GM23338 (cell line): ENCODE measurements around the gene GPBP1L1.

Experiments
- CREB1 ChIP-seq: fragments of 250-450 bp; sonication (Bioruptor Pico); IDR thresholded peaks from 2 replicates; pipeline ENCODE4 v1.5.0; 2020; ENCODE audit warnings: low read depth, mild to moderate bottlenecking, moderate library complexity
- EZH2 ChIP-seq: fragments of 200-600 bp; sonication (generic); IDR thresholded peaks from one replicate; pipeline ENCODE4 v1.8.0; 2017; ENCODE audit warnings: antibody characterized with exemption, mild to moderate bottlenecking, low read depth; ENCODE audit not compliant: unreplicated experiment
- EZH2phosphoT487 ChIP-seq: fragments of 200-600 bp; sonication (generic); IDR thresholded peaks from one replicate; pipeline ENCODE4 v1.8.1; 2018; ENCODE audit warnings: antibody characterized with exemption; ENCODE audit not compliant: unreplicated experiment
- JUNB ChIP-seq: IDR thresholded peaks from one replicate; pipeline ENCODE4 v1.6.1; 2016; ENCODE audit warnings: antibody characterized with exemption; ENCODE audit not compliant: unreplicated experiment
- POLR2AphosphoS5 ChIP-seq: IDR thresholded peaks from 2 replicates; pipeline ENCODE4 v1.6.1; 2016; ENCODE audit warnings: antibody characterized with exemption, low read depth
- TF ChIP-seq, protein P1 (sequence below), 2 experiments: fragments of 200-600 bp in 1 of 2; sonication (generic) in 1 of 2; conservative IDR thresholded peaks; 2 replicates each; pipeline versions ENCODE4 v1.5.1 to v1.6.1; 2016 to 2017; ENCODE audit warnings: antibody characterized with exemption in 2 of 2, low read depth in 2 of 2, mild to moderate bottlenecking in 2 of 2, moderate library complexity in 1 of 2
- TF ChIP-seq, protein P2 (sequence below): IDR thresholded peaks from one replicate; pipeline ENCODE4 v1.6.1; 2018; ENCODE audit warnings: antibody characterized with exemption; ENCODE audit not compliant: unreplicated experiment

DNA sequence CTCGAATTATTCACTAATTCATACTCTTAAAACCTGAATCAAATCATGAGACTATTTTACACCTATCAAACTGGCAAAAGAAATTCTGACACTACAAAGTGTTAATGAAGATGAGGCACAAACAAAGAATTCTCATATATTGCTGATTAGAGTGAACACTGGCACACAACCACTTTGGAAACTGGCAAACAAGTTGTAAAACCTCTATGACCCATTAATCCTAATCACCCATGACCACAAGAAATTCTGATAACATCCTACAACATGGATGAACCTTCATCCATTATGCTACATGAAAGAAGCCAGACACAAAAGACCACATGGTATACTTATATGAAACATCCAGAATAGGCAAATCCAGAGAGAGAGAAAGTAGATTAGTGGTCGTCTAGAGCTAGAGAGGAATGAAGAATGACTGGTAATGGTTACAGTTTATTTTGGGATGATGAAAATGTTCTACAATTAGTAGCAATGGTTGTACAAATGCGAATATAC lies 8.5 kb downstream of the GPBP1L1 start:
- TF ChIP-seq, protein P1, sequence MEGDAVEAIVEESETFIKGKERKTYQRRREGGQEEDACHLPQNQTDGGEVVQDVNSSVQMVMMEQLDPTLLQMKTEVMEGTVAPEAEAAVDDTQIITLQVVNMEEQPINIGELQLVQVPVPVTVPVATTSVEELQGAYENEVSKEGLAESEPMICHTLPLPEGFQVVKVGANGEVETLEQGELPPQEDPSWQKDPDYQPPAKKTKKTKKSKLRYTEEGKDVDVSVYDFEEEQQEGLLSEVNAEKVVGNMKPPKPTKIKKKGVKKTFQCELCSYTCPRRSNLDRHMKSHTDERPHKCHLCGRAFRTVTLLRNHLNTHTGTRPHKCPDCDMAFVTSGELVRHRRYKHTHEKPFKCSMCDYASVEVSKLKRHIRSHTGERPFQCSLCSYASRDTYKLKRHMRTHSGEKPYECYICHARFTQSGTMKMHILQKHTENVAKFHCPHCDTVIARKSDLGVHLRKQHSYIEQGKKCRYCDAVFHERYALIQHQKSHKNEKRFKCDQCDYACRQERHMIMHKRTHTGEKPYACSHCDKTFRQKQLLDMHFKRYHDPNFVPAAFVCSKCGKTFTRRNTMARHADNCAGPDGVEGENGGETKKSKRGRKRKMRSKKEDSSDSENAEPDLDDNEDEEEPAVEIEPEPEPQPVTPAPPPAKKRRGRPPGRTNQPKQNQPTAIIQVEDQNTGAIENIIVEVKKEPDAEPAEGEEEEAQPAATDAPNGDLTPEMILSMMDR (conservative IDR thresholded peaks at IDR 0.05; ENCODE audit: low read depth in 2 of 2) = no peak
- TF ChIP-seq POLR2AphosphoS5 = no peak
- no peak for TF ChIP-seq CREB1
- TF ChIP-seq EZH2 = no peak
- TF ChIP-seq EZH2phosphoT487 = no peak
- TF ChIP-seq, protein P2, sequence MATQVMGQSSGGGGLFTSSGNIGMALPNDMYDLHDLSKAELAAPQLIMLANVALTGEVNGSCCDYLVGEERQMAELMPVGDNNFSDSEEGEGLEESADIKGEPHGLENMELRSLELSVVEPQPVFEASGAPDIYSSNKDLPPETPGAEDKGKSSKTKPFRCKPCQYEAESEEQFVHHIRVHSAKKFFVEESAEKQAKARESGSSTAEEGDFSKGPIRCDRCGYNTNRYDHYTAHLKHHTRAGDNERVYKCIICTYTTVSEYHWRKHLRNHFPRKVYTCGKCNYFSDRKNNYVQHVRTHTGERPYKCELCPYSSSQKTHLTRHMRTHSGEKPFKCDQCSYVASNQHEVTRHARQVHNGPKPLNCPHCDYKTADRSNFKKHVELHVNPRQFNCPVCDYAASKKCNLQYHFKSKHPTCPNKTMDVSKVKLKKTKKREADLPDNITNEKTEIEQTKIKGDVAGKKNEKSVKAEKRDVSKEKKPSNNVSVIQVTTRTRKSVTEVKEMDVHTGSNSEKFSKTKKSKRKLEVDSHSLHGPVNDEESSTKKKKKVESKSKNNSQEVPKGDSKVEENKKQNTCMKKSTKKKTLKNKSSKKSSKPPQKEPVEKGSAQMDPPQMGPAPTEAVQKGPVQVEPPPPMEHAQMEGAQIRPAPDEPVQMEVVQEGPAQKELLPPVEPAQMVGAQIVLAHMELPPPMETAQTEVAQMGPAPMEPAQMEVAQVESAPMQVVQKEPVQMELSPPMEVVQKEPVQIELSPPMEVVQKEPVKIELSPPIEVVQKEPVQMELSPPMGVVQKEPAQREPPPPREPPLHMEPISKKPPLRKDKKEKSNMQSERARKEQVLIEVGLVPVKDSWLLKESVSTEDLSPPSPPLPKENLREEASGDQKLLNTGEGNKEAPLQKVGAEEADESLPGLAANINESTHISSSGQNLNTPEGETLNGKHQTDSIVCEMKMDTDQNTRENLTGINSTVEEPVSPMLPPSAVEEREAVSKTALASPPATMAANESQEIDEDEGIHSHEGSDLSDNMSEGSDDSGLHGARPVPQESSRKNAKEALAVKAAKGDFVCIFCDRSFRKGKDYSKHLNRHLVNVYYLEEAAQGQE = no peak
- TF ChIP-seq JUNB = no peak
